Neural cell (in vitro differentiated cells): ENCODE measurements around the gene RRBP1. TPM values are rescaled to one million over a fixed set of nuclear protein-coding genes. Genes with fewer than 3 reads are reported as not detected.

Experiments
- H2AFZ ChIP-seq: fragments of 200-600, 300-800 bp; sonication (generic), shearing (Covaris generic); 2 replicates; pipeline ENCODE4 v1.6.0; 2014; ENCODE audit warnings: low read depth, mild to moderate bottlenecking, antibody characterized with exemption, low read length, moderate library complexity
- H3F3A ChIP-seq: fragments of 200-600 bp; shearing (Covaris generic); 2 replicates; pipeline ENCODE4 v1.6.1; 2016; ENCODE audit warnings: mild to moderate bottlenecking, moderate library complexity, mixed read lengths, antibody characterized with exemption, low read length; ENCODE audit not compliant: insufficient read depth, poor library complexity, severe bottlenecking
- H3K27ac ChIP-seq: fragments of 200-600, 300-800 bp; sonication (generic), shearing (Covaris generic); 2 replicates; pipeline ENCODE4 v1.5.1; 2014; ENCODE audit warnings: mild to moderate bottlenecking, low read length, moderate library complexity
- H3K27me3 ChIP-seq: fragments of 300-800, 200-600 bp; sonication (generic), shearing (Covaris generic); 2 replicates; pipeline ENCODE4 v1.6.0; 2014; ENCODE audit warnings: mild to moderate bottlenecking, low read depth, low read length, moderate library complexity; ENCODE audit not compliant: insufficient read depth
- H3K36me3 ChIP-seq: fragments of 300-800, 200-600 bp; sonication (generic), shearing (Covaris generic); 2 replicates; pipeline ENCODE4 v1.5.1; 2014; ENCODE audit warnings: mild to moderate bottlenecking, antibody characterized with exemption, low read length, moderate library complexity; ENCODE audit not compliant: insufficient read depth
- H3K4me2 ChIP-seq: fragments of 300-800, 200-600 bp; sonication (generic), shearing (Covaris generic); 2 replicates; pipeline ENCODE4 v1.6.0; 2014; ENCODE audit warnings: mild to moderate bottlenecking, low read length
- H3K4me3 ChIP-seq: fragments of 300-800, 200-600 bp; sonication (generic), shearing (Covaris generic); 2 replicates; pipeline ENCODE4 v1.5.1; 2014; ENCODE audit warnings: mild to moderate bottlenecking, low read length, moderate library complexity
- H3K79me2 ChIP-seq: fragments of 200-600 bp; shearing (Covaris generic); replicated peaks from 2 replicates; pipeline ENCODE4 v1.6.0; 2014; ENCODE audit warnings: mild to moderate bottlenecking, low read length, moderate library complexity; ENCODE audit not compliant: insufficient read depth
- H3K9ac ChIP-seq: fragments of 300-800, 200-600 bp; sonication (generic), shearing (Covaris generic); 2 replicates; pipeline ENCODE4 v1.6.1; 2016; ENCODE audit warnings: mild to moderate bottlenecking, low read length, mixed read lengths
- H3K9me2 ChIP-seq: fragments of 200-600 bp; shearing (Covaris generic); 2 replicates; pipeline ENCODE4 v1.6.1; 2016; ENCODE audit warnings: mild to moderate bottlenecking, low read length, mixed read lengths; ENCODE audit not compliant: insufficient read depth
- H3K9me3 ChIP-seq: fragments of 200-600, 300-800 bp; sonication (generic), shearing (Covaris generic); 2 replicates; pipeline ENCODE4 v1.6.1; 2016; ENCODE audit warnings: mild to moderate bottlenecking, mixed run types, low read length, moderate library complexity, mixed read lengths
- H4K20me1 ChIP-seq: fragments of 200-600 bp; shearing (Covaris generic); 2 replicates; pipeline ENCODE4 v1.6.1; 2016; ENCODE audit warnings: mild to moderate bottlenecking, mixed run types; ENCODE audit not compliant: insufficient read depth
- EP300 ChIP-seq: fragments of 450-650 bp; conservative IDR thresholded peaks from 2 replicates; pipeline ENCODE4 v1.6.1; 2014; ENCODE audit warnings: antibody characterized with exemption, mild to moderate bottlenecking, moderate library complexity; ENCODE audit not compliant: poor library complexity, severe bottlenecking
- EZH2 ChIP-seq: fragments of 200-600, 300-800 bp; shearing (Covaris generic), sonication (generic); IDR thresholded peaks from 2 replicates; pipeline ENCODE4 v1.6.1; 2014; ENCODE audit warnings: antibody characterized with exemption, low read length, borderline replicate concordance, mild to moderate bottlenecking; ENCODE audit not compliant: insufficient read depth, poor library complexity, severe bottlenecking
- MXI1 ChIP-seq: fragments of 450-650 bp; conservative IDR thresholded peaks from 2 replicates; pipeline ENCODE4 v1.6.1; 2014; ENCODE audit warnings: antibody characterized with exemption, mild to moderate bottlenecking; ENCODE audit not compliant: poor library complexity, severe bottlenecking
- POLR2AphosphoS5 ChIP-seq: IDR thresholded peaks from 2 replicates; pipeline ENCODE4 v1.6.1; 2012
- RAD21 ChIP-seq: fragments of 450-650 bp; conservative IDR thresholded peaks from 2 replicates; pipeline ENCODE4 v1.6.1; 2014; ENCODE audit warnings: antibody characterized with exemption, mild to moderate bottlenecking, moderate library complexity
- SMC3 ChIP-seq: fragments of 450-650 bp; conservative IDR thresholded peaks from 2 replicates; pipeline ENCODE4 v1.6.1; 2014; ENCODE audit warnings: antibody characterized with exemption, mild to moderate bottlenecking, moderate library complexity; ENCODE audit not compliant: poor library complexity
- TAF1 ChIP-seq: IDR thresholded peaks from 2 replicates; pipeline ENCODE4 v1.6.1; 2012; ENCODE audit warnings: low read depth
- polyA plus RNA-seq: library from polyadenylated mRNA; depleted of rRNA; stranded (reverse); fragments of >200 nt; gene quantifications from 2 replicates; pipeline ENCODE4 v1.2.3, GENCODE V29; 2014
- TF ChIP-seq, protein P1 (sequence below): fragments of 450-650 bp; IDR thresholded peaks from 2 replicates; pipeline ENCODE4 v1.5.1; 2014; ENCODE audit warnings: antibody characterized with exemption, mild to moderate bottlenecking, moderate library complexity; ENCODE audit not compliant: poor library complexity, severe bottlenecking
- TF ChIP-seq, protein P2 (sequence below): IDR thresholded peaks from 2 replicates; pipeline ENCODE4 v1.6.1; 2012; ENCODE audit warnings: borderline replicate concordance

Gene RRBP1
- polyA plus RNA-seq, 1 donor from 2014 or later = 2.2 TPM

DNA sequence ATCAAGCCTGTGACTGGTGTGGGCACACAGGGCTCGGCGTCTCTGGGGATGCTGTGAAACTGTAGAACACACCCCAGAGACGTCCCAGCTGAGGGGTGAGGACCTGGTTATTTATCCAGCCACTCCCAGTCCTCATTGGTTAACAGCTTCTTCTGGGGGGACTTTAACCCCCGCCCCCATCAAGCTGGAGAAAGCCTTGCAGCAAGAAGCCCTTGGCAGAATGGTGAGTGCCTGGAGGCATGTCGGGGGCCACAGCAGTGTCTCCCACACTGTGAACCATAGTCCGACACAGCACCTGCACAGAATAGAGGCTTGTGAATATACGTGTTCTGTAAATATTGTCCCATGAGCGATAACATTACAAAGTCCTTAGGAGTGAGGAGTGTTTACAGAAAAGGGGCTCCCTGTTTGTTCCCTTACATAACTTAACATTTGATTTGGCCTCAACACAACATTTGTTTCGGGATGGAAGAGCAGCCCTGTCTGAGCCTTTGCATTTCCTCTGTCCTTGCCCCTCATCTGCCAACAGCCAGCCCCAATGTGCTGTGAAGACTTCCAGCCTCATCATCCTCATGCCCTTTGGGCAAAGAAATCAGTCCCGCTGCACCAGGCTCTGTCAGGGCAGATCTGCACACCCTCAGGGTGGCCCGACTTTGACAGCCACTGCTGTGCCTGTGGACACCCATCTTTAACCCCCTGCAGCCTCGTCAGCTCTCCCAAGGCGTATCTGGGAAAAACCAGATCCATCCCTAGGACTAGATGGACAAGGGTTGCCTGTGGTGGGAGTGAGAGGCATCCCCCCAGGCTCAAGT is 2.2 kb upstream of the RRBP1 start:
- H3K27ac ChIP-seq = no peak overlapping the region
- no peaks in the 10 kb centered on the region for H3K9me3 ChIP-seq
- H3K27me3 ChIP-seq = no peaks in the 10 kb centered on the region
- H3K79me2 ChIP-seq = no peaks in the 10 kb centered on the region
- no peaks in the 10 kb centered on the region for H3F3A ChIP-seq
- H3K9ac ChIP-seq = no peak overlapping the region
- H3K9me2 ChIP-seq = no peaks in the 10 kb centered on the region
- no peak overlapping the region for H2AFZ ChIP-seq
- H3K36me3 ChIP-seq = no peaks in the 10 kb centered on the region
- TF ChIP-seq SMC3 (no peak), RAD21 (no peak), POLR2AphosphoS5 (no peak), MXI1 (no peak), EZH2 (no peak), EP300 (no peak)
- TF ChIP-seq, protein P1, sequence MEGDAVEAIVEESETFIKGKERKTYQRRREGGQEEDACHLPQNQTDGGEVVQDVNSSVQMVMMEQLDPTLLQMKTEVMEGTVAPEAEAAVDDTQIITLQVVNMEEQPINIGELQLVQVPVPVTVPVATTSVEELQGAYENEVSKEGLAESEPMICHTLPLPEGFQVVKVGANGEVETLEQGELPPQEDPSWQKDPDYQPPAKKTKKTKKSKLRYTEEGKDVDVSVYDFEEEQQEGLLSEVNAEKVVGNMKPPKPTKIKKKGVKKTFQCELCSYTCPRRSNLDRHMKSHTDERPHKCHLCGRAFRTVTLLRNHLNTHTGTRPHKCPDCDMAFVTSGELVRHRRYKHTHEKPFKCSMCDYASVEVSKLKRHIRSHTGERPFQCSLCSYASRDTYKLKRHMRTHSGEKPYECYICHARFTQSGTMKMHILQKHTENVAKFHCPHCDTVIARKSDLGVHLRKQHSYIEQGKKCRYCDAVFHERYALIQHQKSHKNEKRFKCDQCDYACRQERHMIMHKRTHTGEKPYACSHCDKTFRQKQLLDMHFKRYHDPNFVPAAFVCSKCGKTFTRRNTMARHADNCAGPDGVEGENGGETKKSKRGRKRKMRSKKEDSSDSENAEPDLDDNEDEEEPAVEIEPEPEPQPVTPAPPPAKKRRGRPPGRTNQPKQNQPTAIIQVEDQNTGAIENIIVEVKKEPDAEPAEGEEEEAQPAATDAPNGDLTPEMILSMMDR = no peak
- TF ChIP-seq, protein P2, sequence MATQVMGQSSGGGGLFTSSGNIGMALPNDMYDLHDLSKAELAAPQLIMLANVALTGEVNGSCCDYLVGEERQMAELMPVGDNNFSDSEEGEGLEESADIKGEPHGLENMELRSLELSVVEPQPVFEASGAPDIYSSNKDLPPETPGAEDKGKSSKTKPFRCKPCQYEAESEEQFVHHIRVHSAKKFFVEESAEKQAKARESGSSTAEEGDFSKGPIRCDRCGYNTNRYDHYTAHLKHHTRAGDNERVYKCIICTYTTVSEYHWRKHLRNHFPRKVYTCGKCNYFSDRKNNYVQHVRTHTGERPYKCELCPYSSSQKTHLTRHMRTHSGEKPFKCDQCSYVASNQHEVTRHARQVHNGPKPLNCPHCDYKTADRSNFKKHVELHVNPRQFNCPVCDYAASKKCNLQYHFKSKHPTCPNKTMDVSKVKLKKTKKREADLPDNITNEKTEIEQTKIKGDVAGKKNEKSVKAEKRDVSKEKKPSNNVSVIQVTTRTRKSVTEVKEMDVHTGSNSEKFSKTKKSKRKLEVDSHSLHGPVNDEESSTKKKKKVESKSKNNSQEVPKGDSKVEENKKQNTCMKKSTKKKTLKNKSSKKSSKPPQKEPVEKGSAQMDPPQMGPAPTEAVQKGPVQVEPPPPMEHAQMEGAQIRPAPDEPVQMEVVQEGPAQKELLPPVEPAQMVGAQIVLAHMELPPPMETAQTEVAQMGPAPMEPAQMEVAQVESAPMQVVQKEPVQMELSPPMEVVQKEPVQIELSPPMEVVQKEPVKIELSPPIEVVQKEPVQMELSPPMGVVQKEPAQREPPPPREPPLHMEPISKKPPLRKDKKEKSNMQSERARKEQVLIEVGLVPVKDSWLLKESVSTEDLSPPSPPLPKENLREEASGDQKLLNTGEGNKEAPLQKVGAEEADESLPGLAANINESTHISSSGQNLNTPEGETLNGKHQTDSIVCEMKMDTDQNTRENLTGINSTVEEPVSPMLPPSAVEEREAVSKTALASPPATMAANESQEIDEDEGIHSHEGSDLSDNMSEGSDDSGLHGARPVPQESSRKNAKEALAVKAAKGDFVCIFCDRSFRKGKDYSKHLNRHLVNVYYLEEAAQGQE = no peak
- H3K4me2 ChIP-seq = no peak overlapping the region
- H3K4me3 ChIP-seq = no peak overlapping the region
- H4K20me1 ChIP-seq = no peaks in the 10 kb centered on the region

DNA sequence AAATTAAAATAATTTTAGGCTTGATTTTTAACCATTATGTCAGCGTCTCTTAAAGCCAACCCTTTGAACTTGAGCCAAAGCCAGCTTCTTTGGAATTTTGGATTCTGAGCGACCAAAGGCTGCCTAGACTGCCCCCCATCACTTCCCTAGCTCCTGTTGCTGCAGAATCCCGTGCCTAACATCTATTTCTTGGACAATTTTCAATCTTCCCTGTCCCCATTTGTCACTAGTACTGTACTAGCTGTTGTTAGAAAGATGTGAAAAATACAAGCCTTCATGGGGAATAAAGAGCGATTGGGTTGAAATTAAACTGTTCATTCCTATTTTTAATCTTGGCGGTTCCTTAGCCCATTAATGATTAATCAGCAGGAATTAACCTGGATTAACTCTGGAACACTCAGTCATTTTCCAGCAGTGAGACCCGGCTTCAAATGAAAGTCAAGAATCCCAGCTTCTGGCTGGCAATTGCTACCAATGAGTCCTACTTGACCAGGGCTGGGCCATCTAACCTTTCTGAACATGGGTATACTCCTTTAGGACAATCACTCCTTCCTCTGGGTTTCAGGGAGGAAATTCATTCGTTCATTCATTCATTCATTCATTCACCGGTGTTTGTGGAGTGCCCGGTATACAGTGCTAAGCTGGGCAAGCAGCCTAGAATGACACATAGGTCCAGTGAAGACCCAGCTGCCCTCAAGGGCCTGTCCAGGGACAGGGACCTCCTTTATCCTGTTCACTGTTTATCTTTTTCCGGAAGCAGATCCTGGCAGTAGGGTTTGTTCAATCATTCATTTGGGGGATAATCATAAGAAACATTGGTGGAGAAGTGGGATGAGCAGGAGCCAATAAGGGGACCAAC is 1.4 kb upstream of the RRBP1 start:
- Histone ChIP-seq H3K36me3 (no peaks in the 10 kb centered on the region), H3F3A (no peaks in the 10 kb centered on the region), H2AFZ (no peak overlapping the region), H3K9me2 (no peaks in the 10 kb centered on the region), H3K4me3 (peak overlapping the region; percentile 79), H4K20me1 (no peaks in the 10 kb centered on the region), H3K4me2 (no peak overlapping the region), H3K27me3 (no peaks in the 10 kb centered on the region), H3K79me2 (no peaks in the 10 kb centered on the region), H3K9ac (no peak overlapping the region), H3K27ac (no peak overlapping the region), H3K9me3 (no peaks in the 10 kb centered on the region)
- TF ChIP-seq SMC3 (no peak), TAF1 (no peak), EZH2 (no peak)
